Measurements from ENCODE around the gene TAS1R1.
A peak's percentile ranks its signal among the peaks of the same experiment; 100 is the strongest.

GRCh38 chr1:6624710-6625583, 69.8 kb downstream of the TAS1R1 start, which contains the start of gene THAP3:
- TF ChIP-seq POLR2A (IDR thresholded peaks at IDR 0.05) = peak in 2 of 3 donors; percentile 15 to 52
- peak in 1 of 7 experiments; percentile 6 for TF ChIP-seq CTCF (IDR thresholded peaks at IDR 0.05)

Data from body of pancreas (tissue), 4 donors.